Measurements from ENCODE around the gene PNMT. TPM values are rescaled to one million over a fixed set of nuclear protein-coding genes. Genes with fewer than 3 reads are reported as not detected.
A peak's percentile ranks its signal among the peaks of the same experiment; 100 is the strongest.

The PNMT gene
- total and polyA plus RNA-seq, 2 donors: 0.38 to 2.9 TPM

GRCh38 chr17:39671651-39672521 is 3.6 kb downstream of the PNMT start:
- peak in 1 of 9 donors; percentile 47 for DNase-seq (ENCODE audit: low read depth in 6 of 9, low spot score in 9 of 9)
- peaks cover 0 to 5% of the 10 kb centered on the region in 2 donors for H3K9me3 ChIP-seq (ENCODE audit: control insufficient read depth in 2 of 2, insufficient read depth in 1 of 2, low read length in 1 of 2)
- H3K4me3 ChIP-seq (ENCODE audit: low read length in 2 of 2): no peak overlapping the region
- WGBS: 65% methylated on average over 19 of the region's 19 CpGs
- no peak overlapping the region for H3K27ac ChIP-seq (ENCODE audit: low read depth in 1 of 2, low read length in 1 of 2)
- H3K4me1 ChIP-seq (ENCODE audit: control insufficient read depth in 2 of 2, insufficient read depth in 2 of 2, low read length in 2 of 2): peaks cover 0 to 36% of the 10 kb centered on the region in 2 donors
- peaks cover 20 to 53% of the 10 kb centered on the region in 2 donors for H3K27me3 ChIP-seq (ENCODE audit: control insufficient read depth in 2 of 2, insufficient read depth in 1 of 2, low read length in 1 of 2)
- H3K36me3 ChIP-seq (ENCODE audit: control insufficient read depth in 2 of 2, insufficient read depth in 2 of 2, low read length in 1 of 2): no peaks in the 10 kb centered on the region

DNA sequence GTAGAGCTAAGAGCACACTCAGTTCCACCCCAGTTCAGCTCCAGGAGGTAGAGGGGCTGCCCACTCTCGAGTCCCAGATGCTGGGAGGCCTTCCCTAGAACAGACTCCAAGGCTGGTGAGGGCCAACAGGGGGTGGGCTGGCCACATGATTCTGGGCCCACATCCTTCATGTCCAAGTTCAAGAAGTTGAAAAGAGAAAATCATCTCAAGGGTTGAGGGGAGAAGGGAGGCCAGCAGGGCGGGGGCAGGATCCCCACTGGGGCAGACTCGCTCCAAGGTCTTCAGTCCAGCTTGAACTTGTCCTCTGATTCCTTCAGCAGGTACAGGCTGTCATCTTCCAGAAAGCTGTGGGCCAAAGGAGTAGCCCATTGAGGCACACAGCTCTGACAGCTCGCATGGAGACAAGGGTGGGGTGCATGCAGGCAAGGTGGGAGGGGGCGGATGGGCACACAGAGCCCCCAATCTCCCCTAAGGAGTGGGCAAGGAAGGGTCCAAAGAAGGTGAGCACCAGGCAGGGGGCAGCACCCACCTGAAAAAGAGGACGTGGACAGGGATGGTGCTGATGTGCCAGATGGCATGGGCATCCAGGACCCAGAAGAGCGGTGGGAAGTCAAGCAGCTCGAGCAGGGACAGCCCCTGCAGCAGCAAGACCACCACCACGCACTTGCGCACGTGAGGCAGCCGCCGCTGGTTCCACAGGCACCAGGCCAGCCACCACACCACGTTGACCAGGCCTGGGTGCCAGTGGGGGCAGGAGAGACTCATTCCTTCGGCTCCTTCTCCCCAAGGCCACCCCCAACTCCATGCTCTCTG is 4.5 kb downstream of the PNMT start:
- Histone ChIP-seq H3K36me3 (ENCODE audit: control insufficient read depth in 2 of 2, insufficient read depth in 2 of 2, low read length in 1 of 2) (no peaks in the 10 kb centered on the region), H3K9me3 (ENCODE audit: control insufficient read depth in 2 of 2, insufficient read depth in 1 of 2, low read length in 1 of 2) (no peaks in the 10 kb centered on the region), H3K4me3 (ENCODE audit: low read length in 2 of 2) (no peak overlapping the region), H3K27me3 (ENCODE audit: control insufficient read depth in 2 of 2, insufficient read depth in 1 of 2, low read length in 1 of 2) (peaks cover 11 to 44% of the 10 kb centered on the region in 2 donors), H3K4me1 (ENCODE audit: control insufficient read depth in 2 of 2, insufficient read depth in 2 of 2, low read length in 2 of 2) (peaks cover 0 to 35% of the 10 kb centered on the region in 2 donors), H3K27ac (ENCODE audit: low read depth in 1 of 2, low read length in 1 of 2) (no peak overlapping the region)
- no peak for DNase-seq (ENCODE audit: low read depth in 6 of 9, low spot score in 9 of 9)
- 97% methylated on average over 15 of the region's 15 CpGs for WGBS

DNA sequence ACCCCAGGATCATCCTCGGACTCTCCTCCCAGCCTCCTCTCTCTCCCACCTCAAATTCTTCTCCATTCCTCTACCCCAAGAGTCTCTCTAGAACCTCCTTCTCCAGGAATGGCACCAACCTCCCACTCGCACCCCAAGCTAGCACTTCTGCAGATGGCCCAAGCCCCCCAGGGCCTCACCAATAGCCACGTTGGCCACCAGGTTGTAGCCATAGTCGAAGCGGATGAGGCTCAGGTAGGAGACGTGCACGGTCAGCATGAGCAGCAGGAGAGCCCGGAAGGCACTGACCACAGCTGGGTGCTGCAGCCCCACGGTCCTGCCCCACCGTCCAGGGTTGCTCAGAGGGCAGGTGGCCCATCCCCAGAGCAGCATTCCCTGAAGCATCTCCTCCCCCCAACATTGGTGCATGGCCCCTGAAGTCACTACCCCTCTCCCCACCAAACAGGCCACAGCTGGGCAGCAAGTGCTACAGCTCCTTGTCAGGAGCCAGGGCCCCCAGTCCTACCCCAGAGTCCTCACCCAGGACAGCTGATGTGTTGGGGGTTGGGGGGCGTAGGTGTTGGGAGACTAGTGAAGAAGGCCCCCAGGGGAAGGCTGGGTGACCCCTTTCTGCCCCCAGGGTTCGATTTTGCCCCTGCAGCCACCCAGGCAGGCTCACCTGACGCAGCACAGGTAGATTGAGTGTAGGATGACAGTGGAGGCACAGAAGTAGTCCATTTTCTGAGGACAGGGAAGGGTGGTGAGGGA is 5.3 kb downstream of the PNMT start:
- no peaks in the 10 kb centered on the region for H3K9me3 ChIP-seq (ENCODE audit: control insufficient read depth in 2 of 2, insufficient read depth in 1 of 2, low read length in 1 of 2)
- H3K4me1 ChIP-seq (ENCODE audit: control insufficient read depth in 2 of 2, insufficient read depth in 2 of 2, low read length in 2 of 2): peaks cover 0 to 40% of the 10 kb centered on the region in 2 donors
- no peak for DNase-seq (ENCODE audit: low read depth in 6 of 9, low spot score in 9 of 9)
- peaks cover 6 to 36% of the 10 kb centered on the region in 2 donors for H3K27me3 ChIP-seq (ENCODE audit: control insufficient read depth in 2 of 2, insufficient read depth in 1 of 2, low read length in 1 of 2)
- H3K4me3 ChIP-seq (ENCODE audit: low read length in 2 of 2): no peak overlapping the region
- WGBS: 91% methylated on average over 13 of the region's 13 CpGs
- H3K27ac ChIP-seq (ENCODE audit: low read depth in 1 of 2, low read length in 1 of 2): no peak overlapping the region
- no peaks in the 10 kb centered on the region for H3K36me3 ChIP-seq (ENCODE audit: control insufficient read depth in 2 of 2, insufficient read depth in 2 of 2, low read length in 1 of 2)

- peaks cover 6 to 30% of the 10 kb centered on the region in 2 donors for H3K27me3 ChIP-seq (ENCODE audit: control insufficient read depth in 2 of 2, insufficient read depth in 1 of 2, low read length in 1 of 2)
- no peak overlapping the region for H3K4me3 ChIP-seq (ENCODE audit: low read length in 2 of 2)
- peaks cover 2 to 40% of the 10 kb centered on the region in 2 donors for H3K4me1 ChIP-seq (ENCODE audit: control insufficient read depth in 2 of 2, insufficient read depth in 2 of 2, low read length in 2 of 2)
- no peak for DNase-seq (ENCODE audit: low read depth in 6 of 9, low spot score in 9 of 9)
- no peaks in the 10 kb centered on the region for H3K9me3 ChIP-seq (ENCODE audit: control insufficient read depth in 2 of 2, insufficient read depth in 1 of 2, low read length in 1 of 2)
- WGBS: 96% methylated on average over 5 of the region's 5 CpGs
- H3K27ac ChIP-seq (ENCODE audit: low read depth in 1 of 2, low read length in 1 of 2): no peak overlapping the region
- H3K36me3 ChIP-seq (ENCODE audit: control insufficient read depth in 2 of 2, insufficient read depth in 2 of 2, low read length in 1 of 2): no peaks in the 10 kb centered on the region
Measured at GRCh38 chr17:39674179-39674578, 5.9 kb downstream of the PNMT start.

DNA sequence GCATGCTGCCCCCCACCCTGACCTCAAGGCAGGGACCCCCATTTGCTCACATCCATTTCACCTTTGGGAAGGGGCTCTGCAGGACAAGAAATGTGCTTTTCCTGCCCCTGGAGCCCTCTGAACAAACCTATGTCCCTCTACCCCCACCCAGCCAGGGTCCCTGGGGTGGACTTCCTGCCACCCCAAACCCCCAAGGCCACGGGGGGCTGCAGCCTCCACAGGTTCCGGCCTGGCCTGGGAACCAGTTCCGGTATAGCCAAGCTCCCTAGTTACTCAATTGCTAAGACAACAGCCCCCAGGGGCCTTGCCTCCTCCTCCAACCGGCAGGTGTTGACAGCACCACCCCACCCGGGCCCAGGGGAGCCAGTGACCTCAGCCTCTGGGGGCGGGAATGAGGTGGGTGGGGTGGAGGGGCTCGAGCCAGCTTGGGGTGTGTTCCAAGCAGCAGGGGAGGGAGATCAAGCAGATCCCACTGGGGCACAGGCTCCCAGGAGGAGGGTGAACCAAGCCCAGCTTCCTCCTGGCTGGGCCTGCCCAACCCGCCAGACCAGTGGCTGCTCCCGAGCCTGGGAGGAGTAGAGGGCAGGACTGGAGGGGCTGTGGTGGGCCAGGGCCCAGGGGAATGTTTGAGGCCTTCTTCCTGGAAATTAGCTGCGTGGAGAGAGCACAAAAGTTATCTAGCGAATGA is 6.6 kb downstream of the PNMT start:
- WGBS: 78% methylated on average over 11 of the region's 11 CpGs
- H3K4me1 ChIP-seq (ENCODE audit: control insufficient read depth in 2 of 2, insufficient read depth in 2 of 2, low read length in 2 of 2): peaks cover 9 to 47% of the 10 kb centered on the region in 2 donors
- peaks cover 0 to 3% of the 10 kb centered on the region in 2 donors for H3K9me3 ChIP-seq (ENCODE audit: control insufficient read depth in 2 of 2, insufficient read depth in 1 of 2, low read length in 1 of 2)
- no peak overlapping the region for H3K27ac ChIP-seq (ENCODE audit: low read depth in 1 of 2, low read length in 1 of 2)
- peaks cover 0 to 23% of the 10 kb centered on the region in 2 donors for H3K27me3 ChIP-seq (ENCODE audit: control insufficient read depth in 2 of 2, insufficient read depth in 1 of 2, low read length in 1 of 2)
- no peak overlapping the region for H3K4me3 ChIP-seq (ENCODE audit: low read length in 2 of 2)
- no peak for DNase-seq (ENCODE audit: low read depth in 6 of 9, low spot score in 9 of 9)
- no peaks in the 10 kb centered on the region for H3K36me3 ChIP-seq (ENCODE audit: control insufficient read depth in 2 of 2, insufficient read depth in 2 of 2, low read length in 1 of 2)

DNA sequence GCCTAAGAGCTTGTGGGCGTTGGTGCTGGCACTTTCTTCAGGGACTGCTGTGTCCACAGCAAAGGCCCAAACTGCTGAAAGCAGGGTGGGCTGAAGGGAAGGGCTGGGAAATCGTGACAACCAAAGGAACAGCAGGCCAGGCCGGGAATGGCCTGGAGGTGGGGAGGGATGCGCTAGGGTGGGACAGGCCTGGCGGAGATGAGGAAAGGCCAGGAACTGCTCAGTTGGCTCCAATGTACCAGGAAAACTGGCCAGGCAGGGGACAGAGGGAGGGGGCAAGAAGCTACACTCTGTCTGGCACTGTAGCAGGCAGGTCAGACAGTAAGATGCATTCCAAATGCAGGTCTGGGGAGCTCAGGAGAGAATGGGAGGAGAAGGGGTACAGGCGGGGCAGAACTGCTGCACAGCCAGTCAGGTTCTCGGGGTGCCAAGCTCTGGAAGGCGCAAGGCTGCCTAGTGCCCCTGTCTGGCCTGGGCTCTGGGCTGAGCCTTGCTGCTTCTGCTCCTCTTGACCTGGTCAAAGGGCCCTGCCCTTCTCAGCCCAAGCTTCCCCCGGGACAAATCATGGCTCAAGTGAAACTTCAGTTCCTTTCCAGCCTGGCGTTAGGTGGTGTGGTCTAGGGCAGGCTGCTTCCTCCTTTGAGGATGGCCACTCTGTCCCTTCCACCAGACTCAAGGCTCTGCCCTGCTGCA is 7.3 kb downstream of the PNMT start:
- DNase-seq (ENCODE audit: low read depth in 6 of 9, low spot score in 9 of 9): no peak

DNA sequence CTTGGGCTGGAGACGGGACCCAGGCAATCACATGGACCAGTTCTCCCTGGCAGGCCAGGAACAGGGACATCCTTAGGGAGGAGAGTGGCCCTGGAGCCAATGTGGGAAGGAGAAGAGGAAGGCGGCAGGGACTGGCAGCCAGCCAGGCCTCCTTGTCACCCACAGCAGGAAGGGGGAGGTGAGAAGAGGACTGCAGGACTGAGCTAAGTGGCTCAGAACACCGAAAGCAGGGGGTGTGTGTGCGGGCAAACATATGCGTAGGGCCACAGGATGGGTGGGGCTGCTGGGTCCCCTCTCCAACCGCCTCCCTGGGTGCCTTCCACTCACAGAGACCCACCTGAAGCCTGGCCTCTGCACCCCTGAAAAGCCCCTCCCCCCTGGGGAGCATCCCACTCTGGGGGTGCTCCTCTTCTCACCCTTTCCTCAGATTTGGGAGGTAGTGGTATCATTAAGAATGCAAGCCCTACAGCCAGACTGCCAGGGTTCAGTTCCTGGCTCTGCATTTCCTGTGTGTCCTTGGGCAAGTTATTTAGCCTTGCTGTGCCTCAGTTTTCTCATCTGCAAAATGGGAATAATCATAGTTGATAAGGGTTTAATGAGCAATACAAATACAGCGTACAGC is 8.1 kb downstream of the PNMT start:
- Histone ChIP-seq H3K9me3 (ENCODE audit: control insufficient read depth in 2 of 2, insufficient read depth in 1 of 2, low read length in 1 of 2) (peaks cover 0 to 5% of the 10 kb centered on the region in 2 donors), H3K36me3 (ENCODE audit: control insufficient read depth in 2 of 2, insufficient read depth in 2 of 2, low read length in 1 of 2) (peaks cover 0 to 3% of the 10 kb centered on the region in 2 donors), H3K4me3 (ENCODE audit: low read length in 2 of 2) (no peak overlapping the region), H3K27me3 (ENCODE audit: control insufficient read depth in 2 of 2, insufficient read depth in 1 of 2, low read length in 1 of 2) (peaks cover 0 to 8% of the 10 kb centered on the region in 2 donors), H3K27ac (ENCODE audit: low read depth in 1 of 2, low read length in 1 of 2) (no peak overlapping the region), H3K4me1 (ENCODE audit: control insufficient read depth in 2 of 2, insufficient read depth in 2 of 2, low read length in 2 of 2) (peaks cover 12 to 55% of the 10 kb centered on the region in 2 donors)
- DNase-seq (ENCODE audit: low read depth in 6 of 9, low spot score in 9 of 9): peak in 1 of 9 donors; percentile 44
- WGBS: 35% methylated on average over 7 of the region's 7 CpGs

More for the DNA sequence above, 7.3 kb downstream of the PNMT start:
- H3K27me3 ChIP-seq (ENCODE audit: control insufficient read depth in 2 of 2, insufficient read depth in 1 of 2, low read length in 1 of 2): peaks cover 0 to 16% of the 10 kb centered on the region in 2 donors
- peaks cover 0 to 5% of the 10 kb centered on the region in 2 donors for H3K9me3 ChIP-seq (ENCODE audit: control insufficient read depth in 2 of 2, insufficient read depth in 1 of 2, low read length in 1 of 2)
- no peaks in the 10 kb centered on the region for H3K36me3 ChIP-seq (ENCODE audit: control insufficient read depth in 2 of 2, insufficient read depth in 2 of 2, low read length in 1 of 2)
- H3K27ac ChIP-seq (ENCODE audit: low read depth in 1 of 2, low read length in 1 of 2): no peak overlapping the region
- WGBS: 97% methylated on average over 10 of the region's 10 CpGs
- no peak overlapping the region for H3K4me3 ChIP-seq (ENCODE audit: low read length in 2 of 2)
- H3K4me1 ChIP-seq (ENCODE audit: control insufficient read depth in 2 of 2, insufficient read depth in 2 of 2, low read length in 2 of 2): peaks cover 12 to 54% of the 10 kb centered on the region in 2 donors

Data from thymus (tissue), 11 donors.